ENCODE data around the gene COL10A1. TPM values are rescaled to one million over a fixed set of nuclear protein-coding genes. Genes with fewer than 3 reads are reported as not detected.

Gene COL10A1
- total and polyA plus RNA-seq, 2 donors (not counting 3 experiments of a cell fraction or from before 2014, with no cell fraction given), result not detected

GRCh38 chr6:116158641-116159040, 32.7 kb upstream of the COL10A1 start:
- Histone ChIP-seq H3K27me3 (ENCODE audit: control insufficient read depth in 2 of 2, insufficient read depth in 2 of 2, low read length in 2 of 2) (no peaks in the 10 kb centered on the region), H4K20me1 (replicated peaks; ENCODE audit: control insufficient read depth, extremely low read depth, insufficient read depth, low read length) (no peaks in the 10 kb centered on the region), H3K4me1 (ENCODE audit: control insufficient read depth, extremely low read depth, insufficient read depth, low read length) (no peaks in the 10 kb centered on the region), H3K9ac (replicated peaks; ENCODE audit: extremely low read depth, insufficient read depth, low read length) (no peak overlapping the region), H3K36me3 (ENCODE audit: control insufficient read depth in 2 of 2, extremely low read depth in 1 of 2, insufficient read depth in 2 of 2, low read length in 2 of 2) (no peaks in the 10 kb centered on the region), H3K4me2 (ENCODE audit: insufficient read depth, low read length) (no peak overlapping the region), H3K9me3 (replicated peaks; ENCODE audit: control insufficient read depth, insufficient read depth, low read length) (no peaks in the 10 kb centered on the region), H3K79me2 (ENCODE audit: control insufficient read depth, insufficient read depth, low read length) (no peaks in the 10 kb centered on the region), H3K9me1 (replicated peaks; ENCODE audit: control insufficient read depth, extremely low read depth, insufficient read depth, low read length) (no peaks in the 10 kb centered on the region), H3K27ac (ENCODE audit: insufficient read depth, low read depth, low read length) (no peak overlapping the region), H2AFZ (ENCODE audit: low read depth, low read length) (no peak overlapping the region), H3K4me3 (replicated peaks in 1 of 3; ENCODE audit: insufficient read depth in 1 of 3, low read depth in 1 of 3, low read length in 3 of 3) (no peak overlapping the region)
- BruUV-seq (replicated peaks), result no TSS peak
- dilution Hi-C loops (cut with MboI; ENCODE audit: extremely low pct_ligation_motif_present, low sequenced_read_pairs) (no loop called here), intact Hi-C loops (cut with micrococcal nuclease) (no loop called here)
- CTCF ChIA-PET, result interaction anchor here (0.7 to 1.3 kb wide), 2 partner anchors 13 to 59 kb away, joined by 4 to 5 read pairs; no protein-coding TSS in a partner anchor
- POLR2A ChIA-PET, result no interaction called here
- FAIRE-seq, result no peak
- TF ChIP-seq FOS (IDR thresholded peaks at IDR 0.05; ENCODE audit: borderline replicate concordance, insufficient read depth, low read length) (no peak), POLR2AphosphoS5 (IDR thresholded peaks at IDR 0.05; ENCODE audit: insufficient read depth, low read depth, low read length) (no peak), MAX (IDR thresholded peaks at IDR 0.05; ENCODE audit: insufficient read depth, insufficient read length) (no peak), GATA2 (IDR thresholded peaks at IDR 0.05; ENCODE audit: insufficient read depth, insufficient read length, low read depth, low read length) (no peak), MYC (IDR thresholded peaks at IDR 0.05; ENCODE audit: low read depth, low read length) (no peak), EZH2 (IDR thresholded peaks at IDR 0.05; ENCODE audit: borderline replicate concordance, low read depth, low read length, severe bottlenecking) (no peak), POLR2A (IDR thresholded peaks at IDR 0.05; ENCODE audit: low read depth, low read length) (no peak), CTCF (IDR thresholded peaks at IDR 0.05; ENCODE audit: extremely low read depth in 1 of 2, insufficient read depth in 1 of 2, low read depth in 1 of 2, low read length in 2 of 2) (no peak), JUN (IDR thresholded peaks at IDR 0.05; ENCODE audit: borderline replicate concordance, insufficient read depth, insufficient read length, low read depth) (no peak)
- DNase-seq (ENCODE audit: low read depth, low spot score), result no peak

All from endothelial cell of umbilical vein (primary cell).